ENCODE measurements around the gene MRPL38.

The MRPL38 gene

GRCh38 chr17:75919611-75920010, 14.9 kb upstream of the MRPL38 start:
- DNase-seq (ENCODE audit: low read depth) = no peak
- TF ChIP-seq CTCF (conservative IDR thresholded peaks at IDR 0.05; ENCODE audit: low read length) = no peak

GRCh38 chr17:75917917-75918445, 13.3 kb upstream of the MRPL38 start:
- DNase-seq (ENCODE audit: low read depth) = no peak
- no peak for TF ChIP-seq CTCF (conservative IDR thresholded peaks at IDR 0.05; ENCODE audit: low read length)
- H3K4me3 ChIP-seq (ENCODE audit: low read length) = no peak overlapping the region

More at GRCh38 chr17:75919611-75920010, 14.9 kb upstream of the MRPL38 start:
- H3K4me3 ChIP-seq (ENCODE audit: low read length) = no peak overlapping the region

GRCh38 chr17:75917141-75917916, 12.6 kb upstream of the MRPL38 start:
- no peak overlapping the region for H3K4me3 ChIP-seq (ENCODE audit: low read length)
- DNase-seq (ENCODE audit: low read depth) = no peak
- TF ChIP-seq CTCF (conservative IDR thresholded peaks at IDR 0.05; ENCODE audit: low read length) = no peak

GRCh38 chr17:75915268-75915667, 10.6 kb upstream of the MRPL38 start:
- no peak for DNase-seq (ENCODE audit: low read depth)
- no peak for TF ChIP-seq CTCF (conservative IDR thresholded peaks at IDR 0.05; ENCODE audit: low read length)
- H3K4me3 ChIP-seq (ENCODE audit: low read length) = no peak overlapping the region

- H3K4me3 ChIP-seq (ENCODE audit: low read length) = no peak overlapping the region
- DNase-seq (ENCODE audit: low read depth) = no peak
- no peak for TF ChIP-seq CTCF (conservative IDR thresholded peaks at IDR 0.05; ENCODE audit: low read length)
Observed at GRCh38 chr17:75914643-75915267, 10.1 kb upstream of the MRPL38 start.

GRCh38 chr17:75913537-75914210, 9.0 kb upstream of the MRPL38 start:
- DNase-seq (ENCODE audit: low read depth) = no peak
- H3K4me3 ChIP-seq (ENCODE audit: low read length) = no peak overlapping the region

More at GRCh38 chr17:75913537-75914210, 9.0 kb upstream of the MRPL38 start:
- no peak for TF ChIP-seq CTCF (conservative IDR thresholded peaks at IDR 0.05; ENCODE audit: low read length)
